Upper lobe of right lung (tissue), 1 donor: Measurements from ENCODE around the gene HRH3. TPM values are rescaled to one million over a fixed set of nuclear protein-coding genes. Genes with fewer than 3 reads are reported as not detected.

ENCODE experiments used
- ATAC-seq: fragments of 200-7000 bp; cut with Tn5 transposase; one replicate; pipeline ENCODE4 v1.9.1; 2020; ENCODE audit warnings: mild to moderate bottlenecking, moderate library complexity
- DNase-seq: peaks from one replicate; pipeline ENCODE4 v3.0.0-alpha.2; 2020
- H3K27ac ChIP-seq: fragments of 200-600 bp; one replicate; pipeline ENCODE4 v1.8.0; 2022
- H3K27me3 ChIP-seq: fragments of 200-600 bp; one replicate; pipeline ENCODE4 v1.8.0; 2022; ENCODE audit warnings: mild to moderate bottlenecking
- H3K36me3 ChIP-seq: fragments of 200-600 bp; one replicate; pipeline ENCODE4 v1.8.0; 2022
- H3K4me1 ChIP-seq: fragments of 200-600 bp; one replicate; pipeline ENCODE4 v1.8.0; 2022
- H3K4me3 ChIP-seq: fragments of 200-600 bp; one replicate; pipeline ENCODE4 v1.8.0; 2022; ENCODE audit warnings: mild to moderate bottlenecking
- H3K9me3 ChIP-seq: fragments of 200-600 bp; one replicate; pipeline ENCODE4 v1.8.0; 2022
- intact Hi-C: fragments of 100-400 bp; cut with DNase I; formaldehyde crosslinking; loops from one replicate; pipeline ENCODE4 v1.11.0; 2022
- total RNA-seq: library from RNA; stranded (reverse); fragmentation: NEBNext Ultra II Directional; extraction: Animal tissue kit (Norgen Biotek cat#: 25700); gene quantifications from one replicate; pipeline ENCODE4 v1.2.1, GENCODE V29; 2021
- TF ChIP-seq, protein P1 (sequence below): fragments of 200-600 bp; IDR thresholded peaks from one replicate; pipeline ENCODE4 v1.8.0; 2022; ENCODE audit warnings: antibody characterized with exemption
- donor health status: DM: no; HTN: yes; CAD: no; lungs with severe emphysema.

HRH3 gene
- total RNA-seq, 1 donor from 2014 or later: not detected

DNA sequence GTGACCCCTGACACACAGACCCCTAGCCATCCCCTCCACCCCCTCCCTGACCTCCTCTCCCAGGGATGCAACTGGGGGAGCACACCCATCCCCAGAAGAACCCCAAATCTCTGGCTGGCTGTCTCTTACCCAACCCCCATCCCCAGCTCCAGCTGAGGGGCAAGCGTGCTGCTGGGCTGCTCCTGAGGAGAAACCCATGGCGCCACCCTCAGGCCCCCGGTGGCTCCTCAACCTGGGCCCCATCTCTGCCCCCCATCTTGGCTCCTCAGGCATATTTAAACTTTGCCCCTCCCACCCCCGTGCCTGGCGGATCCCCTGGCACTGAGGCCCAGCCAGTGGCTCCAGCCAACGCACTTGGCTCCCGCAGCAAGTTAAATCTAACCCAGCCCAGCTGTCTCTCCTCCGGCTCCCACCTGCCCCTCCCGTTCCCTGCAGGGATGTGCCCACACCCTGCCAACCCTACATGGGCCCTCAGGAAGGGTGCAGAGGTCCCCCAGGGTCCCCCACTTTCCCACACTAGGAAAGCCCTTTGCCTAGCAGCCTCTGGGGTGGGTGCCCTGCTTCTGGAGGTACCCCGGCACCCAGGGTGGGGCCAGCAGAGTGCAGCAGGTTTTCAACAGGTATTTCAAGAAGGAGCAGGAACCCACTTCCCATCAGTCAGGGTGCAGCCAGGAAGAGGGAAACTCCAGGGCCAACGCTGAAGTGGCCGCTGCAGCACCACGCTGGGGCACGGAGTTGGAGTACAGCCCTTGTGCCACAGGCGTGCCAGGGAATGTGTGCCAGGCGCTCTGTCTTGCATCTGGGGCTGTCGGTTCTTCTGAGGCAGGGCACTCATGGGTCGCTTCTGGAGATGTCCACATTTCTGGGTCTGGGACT is 12.9 kb upstream of the HRH3 start:
- ATAC-seq: no peak
- intact Hi-C loops: no loop called here
- TF ChIP-seq, protein P1, sequence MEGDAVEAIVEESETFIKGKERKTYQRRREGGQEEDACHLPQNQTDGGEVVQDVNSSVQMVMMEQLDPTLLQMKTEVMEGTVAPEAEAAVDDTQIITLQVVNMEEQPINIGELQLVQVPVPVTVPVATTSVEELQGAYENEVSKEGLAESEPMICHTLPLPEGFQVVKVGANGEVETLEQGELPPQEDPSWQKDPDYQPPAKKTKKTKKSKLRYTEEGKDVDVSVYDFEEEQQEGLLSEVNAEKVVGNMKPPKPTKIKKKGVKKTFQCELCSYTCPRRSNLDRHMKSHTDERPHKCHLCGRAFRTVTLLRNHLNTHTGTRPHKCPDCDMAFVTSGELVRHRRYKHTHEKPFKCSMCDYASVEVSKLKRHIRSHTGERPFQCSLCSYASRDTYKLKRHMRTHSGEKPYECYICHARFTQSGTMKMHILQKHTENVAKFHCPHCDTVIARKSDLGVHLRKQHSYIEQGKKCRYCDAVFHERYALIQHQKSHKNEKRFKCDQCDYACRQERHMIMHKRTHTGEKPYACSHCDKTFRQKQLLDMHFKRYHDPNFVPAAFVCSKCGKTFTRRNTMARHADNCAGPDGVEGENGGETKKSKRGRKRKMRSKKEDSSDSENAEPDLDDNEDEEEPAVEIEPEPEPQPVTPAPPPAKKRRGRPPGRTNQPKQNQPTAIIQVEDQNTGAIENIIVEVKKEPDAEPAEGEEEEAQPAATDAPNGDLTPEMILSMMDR: no peak
- H3K27me3 ChIP-seq: no peaks in the 10 kb centered on the region
- no peaks in the 10 kb centered on the region for H3K36me3 ChIP-seq
- no peaks in the 10 kb centered on the region for H3K4me1 ChIP-seq
- no peak overlapping the region for H3K27ac ChIP-seq
- H3K9me3 ChIP-seq: no peaks in the 10 kb centered on the region
- no peak for DNase-seq
- no peak overlapping the region for H3K4me3 ChIP-seq

DNA sequence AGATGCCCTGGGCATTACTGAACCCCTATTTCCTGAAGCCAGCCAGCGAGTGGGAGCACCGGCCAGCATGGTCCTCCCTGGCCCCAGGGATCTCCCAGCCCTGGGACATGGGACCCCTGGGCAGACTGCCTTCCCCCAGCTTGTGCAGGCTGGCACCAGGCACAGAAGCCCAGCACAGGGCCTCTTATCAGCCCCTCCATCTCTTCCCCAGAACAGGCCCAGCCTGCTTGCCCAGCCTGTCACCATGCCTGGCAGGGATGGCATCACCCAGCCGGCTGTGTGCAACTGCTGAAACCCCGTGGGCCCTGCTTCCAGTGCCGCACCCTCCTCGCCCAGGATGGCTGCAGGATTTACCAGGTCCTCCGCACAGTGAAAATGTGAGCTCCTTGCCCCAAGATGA is 12.1 kb upstream of the HRH3 start:
- Histone ChIP-seq H3K36me3 (no peaks in the 10 kb centered on the region), H3K9me3 (no peaks in the 10 kb centered on the region), H3K4me1 (no peaks in the 10 kb centered on the region), H3K4me3 (no peak overlapping the region), H3K27ac (no peak overlapping the region), H3K27me3 (peaks cover 5% of the 10 kb centered on the region)
- DNase-seq (no peak), ATAC-seq (no peak)
- intact Hi-C loops: no loop called here
- TF ChIP-seq, protein P1: no peak

DNA sequence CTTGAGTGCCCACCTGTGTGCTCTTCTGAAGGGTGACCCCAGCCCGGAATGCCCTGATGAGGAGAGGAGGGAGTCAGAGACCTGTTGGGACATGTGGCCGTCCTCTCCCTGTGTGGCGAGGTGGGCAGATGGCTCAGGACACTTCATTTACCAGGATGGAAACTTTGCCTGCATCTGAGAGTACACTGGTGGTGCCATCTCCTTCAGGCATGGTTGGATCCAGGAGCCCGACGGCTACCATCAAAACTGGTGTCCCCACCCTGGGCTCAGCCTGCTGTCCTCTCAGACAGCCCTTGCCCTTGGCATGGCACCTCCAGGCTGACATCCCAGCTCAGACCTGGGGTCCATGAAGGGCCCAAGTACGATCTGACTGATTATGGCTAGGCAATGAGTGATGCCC is 11.2 kb upstream of the HRH3 start:
- peaks cover 5% of the 10 kb centered on the region for H3K27me3 ChIP-seq
- H3K36me3 ChIP-seq: no peaks in the 10 kb centered on the region
- DNase-seq (no peak), ATAC-seq (no peak)
- intact Hi-C loops: no loop called here
- TF ChIP-seq, protein P1: no peak
- no peak overlapping the region for H3K4me3 ChIP-seq
- no peaks in the 10 kb centered on the region for H3K4me1 ChIP-seq
- H3K27ac ChIP-seq: no peak overlapping the region
- no peaks in the 10 kb centered on the region for H3K9me3 ChIP-seq

DNA sequence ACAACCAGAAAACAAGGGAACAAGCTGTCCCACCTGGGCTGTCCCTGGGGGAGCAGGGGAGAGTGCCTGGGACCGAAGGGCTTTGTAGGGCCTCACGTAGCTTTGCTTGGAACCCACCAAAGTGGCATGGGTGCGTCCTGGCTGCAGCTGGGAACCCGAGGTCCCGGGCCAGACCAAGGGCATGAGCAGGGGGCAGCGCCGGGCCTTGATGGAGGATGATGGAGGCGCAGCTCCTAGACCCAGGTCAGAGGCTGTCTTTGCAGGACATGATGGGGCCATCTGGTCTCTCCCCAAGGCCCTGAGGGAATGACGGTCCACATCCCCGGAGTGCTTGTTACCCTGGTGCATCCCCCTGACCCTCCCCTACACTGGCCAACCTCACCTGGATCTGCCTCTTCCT is 10.6 kb upstream of the HRH3 start:
- intact Hi-C loops: no loop called here
- no peak overlapping the region for H3K4me3 ChIP-seq
- TF ChIP-seq, protein P1: no peak
- H3K36me3 ChIP-seq: no peaks in the 10 kb centered on the region
- H3K4me1 ChIP-seq: no peaks in the 10 kb centered on the region
- DNase-seq (no peak), ATAC-seq (no peak)
- H3K27me3 ChIP-seq: peaks cover 5% of the 10 kb centered on the region
- H3K9me3 ChIP-seq: no peaks in the 10 kb centered on the region
- H3K27ac ChIP-seq: no peak overlapping the region

DNA sequence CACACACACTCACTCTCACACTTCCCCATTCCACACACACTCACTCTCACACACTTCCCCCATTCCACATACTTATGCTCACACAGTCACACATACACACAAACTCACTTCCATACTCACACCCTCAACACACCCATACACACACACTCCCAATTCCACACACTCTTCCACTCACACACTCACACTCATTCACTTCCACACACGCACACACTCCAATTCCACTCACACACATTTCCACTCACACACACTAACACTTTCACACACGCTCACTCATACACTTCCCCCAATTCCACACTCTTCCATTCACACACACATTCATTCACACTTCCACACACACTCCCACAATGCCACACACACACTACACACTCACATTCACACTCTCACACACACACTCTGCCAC is 10.2 kb upstream of the HRH3 start:
- intact Hi-C loops: no loop called here
- Histone ChIP-seq H3K27ac (no peak overlapping the region), H3K27me3 (peaks cover 5% of the 10 kb centered on the region), H3K4me3 (no peak overlapping the region), H3K9me3 (no peaks in the 10 kb centered on the region), H3K36me3 (no peaks in the 10 kb centered on the region), H3K4me1 (no peaks in the 10 kb centered on the region)
- TF ChIP-seq, protein P1: no peak
- DNase-seq (no peak), ATAC-seq (no peak)
